SK-N-SH treated with all-trans-retinoic acid at 6 μM for 48 hours (cell line): ENCODE data around the gene PXYLP1.

Source experiments
- ATAC-seq: fragments of 200-7000 bp; cut with Tn5 transposase; 3 replicates; pipeline ENCODE4 v1.9.1; 2020; ENCODE audit warnings: mild to moderate bottlenecking, moderate library complexity
- ARNTL ChIP-seq: fragments of 450-650 bp; formaldehyde crosslinking; IDR thresholded peaks from 2 replicates; pipeline ENCODE4 v1.5.0; 2020; ENCODE audit warnings: low read depth, mild to moderate bottlenecking, moderate library complexity, borderline replicate concordance
- BACH2 ChIP-seq: fragments of 250-450 bp; sonication (Bioruptor Pico); IDR thresholded peaks from 2 replicates; pipeline ENCODE4 v1.9.0; 2021; ENCODE audit warnings: mild to moderate bottlenecking, borderline replicate concordance
- CSDC2 ChIP-seq: fragments of 250-450 bp; sonication (Bioruptor Pico); IDR thresholded peaks from 2 replicates; pipeline ENCODE4 v1.5.0; 2020; ENCODE audit warnings: mild to moderate bottlenecking, moderate library complexity
- ESRRG ChIP-seq: fragments of 250-450 bp; sonication (Bioruptor Pico); IDR thresholded peaks from 2 replicates; pipeline ENCODE4 v1.6.1; 2021; ENCODE audit warnings: mild to moderate bottlenecking
- GLIS3 ChIP-seq: fragments of 250-450 bp; sonication (Bioruptor Pico); IDR thresholded peaks from 2 replicates; pipeline ENCODE4 v1.5.0; 2020; ENCODE audit warnings: mild to moderate bottlenecking, moderate library complexity
- ISL1 ChIP-seq: fragments of 250-450 bp; sonication (Bioruptor Pico); IDR thresholded peaks from 2 replicates; pipeline ENCODE4 v2.1.2; 2022; ENCODE audit warnings: mild to moderate bottlenecking, moderate library complexity
- OSR1 ChIP-seq: fragments of 250-450 bp; sonication (Bioruptor Pico); IDR thresholded peaks from 2 replicates; pipeline ENCODE4 v1.8.0; 2022; ENCODE audit warnings: moderate library complexity, mild to moderate bottlenecking, inconsistent platforms
- PATZ1 ChIP-seq: fragments of 250-450 bp; sonication (Bioruptor Pico); IDR thresholded peaks from 2 replicates; pipeline ENCODE4 v1.8.0; 2020; ENCODE audit warnings: mild to moderate bottlenecking, moderate library complexity, borderline replicate concordance
- POU6F1 ChIP-seq: fragments of 250-450 bp; sonication (Bioruptor Pico); IDR thresholded peaks from 2 replicates; pipeline ENCODE4 v1.8.0; 2021; ENCODE audit warnings: low read depth, mild to moderate bottlenecking, moderate library complexity, borderline replicate concordance
- PPARA ChIP-seq: fragments of 250-450 bp; sonication (Bioruptor Pico); IDR thresholded peaks from 2 replicates; pipeline ENCODE4 v1.5.0; 2020; ENCODE audit warnings: mild to moderate bottlenecking, borderline replicate concordance
- RARB ChIP-seq: fragments of 250-450 bp; sonication (Bioruptor Pico); IDR thresholded peaks from 2 replicates; pipeline ENCODE4 v1.8.0; 2021; ENCODE audit warnings: mild to moderate bottlenecking, moderate library complexity
- SNAI2 ChIP-seq: fragments of 250-450 bp; sonication (Bioruptor Pico); IDR thresholded peaks from 2 replicates; pipeline ENCODE4 v1.5.0; 2020; ENCODE audit warnings: mild to moderate bottlenecking, moderate library complexity
- TCF4 ChIP-seq: fragments of 250-450 bp; sonication (Bioruptor Pico); IDR thresholded peaks from 2 replicates; pipeline ENCODE4 v1.8.0; 2021; ENCODE audit warnings: mild to moderate bottlenecking, moderate library complexity, borderline replicate concordance
- TOX ChIP-seq: fragments of 250-450 bp; sonication (Bioruptor Pico); IDR thresholded peaks from 2 replicates; pipeline ENCODE4 v1.8.0; 2021; ENCODE audit warnings: mild to moderate bottlenecking, moderate library complexity, borderline replicate concordance
- TSHZ2 ChIP-seq: fragments of 250-450 bp; sonication (Bioruptor Pico); IDR thresholded peaks from 2 replicates; pipeline ENCODE4 v1.5.0; 2020; ENCODE audit warnings: mild to moderate bottlenecking, moderate library complexity
- ZC3H10 ChIP-seq: fragments of 250-450 bp; sonication (Bioruptor Pico); IDR thresholded peaks from 2 replicates; pipeline ENCODE4 v1.5.1; 2021; ENCODE audit warnings: mild to moderate bottlenecking, moderate library complexity
- ZFP3 ChIP-seq: fragments of 250-450 bp; sonication (Bioruptor Pico); IDR thresholded peaks from 2 replicates; pipeline ENCODE4 v1.5.0; 2020; ENCODE audit warnings: mild to moderate bottlenecking, moderate library complexity
- ZFP30 ChIP-seq: fragments of 450-650 bp; formaldehyde crosslinking; IDR thresholded peaks from 2 replicates; pipeline ENCODE4 v1.5.0; 2022; ENCODE audit warnings: mild to moderate bottlenecking, moderate library complexity
- ZNF565 ChIP-seq: fragments of 450-650 bp; formaldehyde crosslinking; conservative IDR thresholded peaks from 2 replicates; pipeline ENCODE4 v1.5.0; 2020; ENCODE audit warnings: low read depth, mild to moderate bottlenecking, moderate library complexity
- ZNF70 ChIP-seq: fragments of 450-650 bp; formaldehyde crosslinking; IDR thresholded peaks from 2 replicates; pipeline ENCODE4 v1.5.0; 2020; ENCODE audit warnings: mild to moderate bottlenecking, moderate library complexity
- ZNF8 ChIP-seq: fragments of 450-650 bp; formaldehyde crosslinking; IDR thresholded peaks from 2 replicates; pipeline ENCODE4 v1.5.0; 2020; ENCODE audit warnings: mild to moderate bottlenecking, moderate library complexity
- TF ChIP-seq, protein P1 (sequence below): fragments of 250-450 bp; sonication (Bioruptor Pico); IDR thresholded peaks from 2 replicates; pipeline ENCODE4 v1.5.1; 2021; ENCODE audit warnings: mild to moderate bottlenecking, moderate library complexity

Gene PXYLP1

DNA sequence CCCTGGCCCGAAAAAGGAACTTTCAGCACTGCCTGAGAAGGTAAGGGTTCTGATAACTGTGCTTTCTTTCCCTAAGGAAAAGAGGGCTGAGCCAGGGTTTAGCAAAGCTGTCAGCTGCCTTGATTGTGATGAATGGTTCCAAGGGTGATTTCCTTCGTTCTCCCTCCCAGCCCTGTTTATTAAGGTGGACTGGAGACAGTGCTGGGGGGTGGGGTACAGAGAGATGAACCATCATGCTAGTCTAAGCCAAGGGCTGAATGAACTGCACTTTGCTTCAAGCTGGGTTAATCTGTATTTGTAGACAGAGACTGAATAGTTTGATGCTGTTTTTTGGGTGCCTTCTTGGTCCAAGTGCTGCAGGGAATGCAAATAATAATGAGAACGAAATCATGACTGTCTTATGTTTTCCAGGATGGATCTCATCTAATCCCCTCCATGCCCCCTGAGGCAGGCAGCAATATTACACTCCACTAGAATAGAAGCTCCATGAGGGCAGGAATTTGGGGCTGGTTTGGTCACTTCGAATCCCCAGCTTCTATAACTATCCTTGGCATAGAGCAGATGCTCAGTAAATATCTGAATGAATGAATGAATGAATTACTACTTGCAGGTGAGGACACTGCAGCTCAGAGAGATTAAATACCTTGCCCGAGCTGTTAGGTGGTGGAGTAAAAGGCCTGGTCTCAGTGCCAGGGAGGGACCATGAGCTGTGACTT, 10.9 kb downstream of the PXYLP1 start:
- peak; percentile 7; the same call in 1 of the 3 replicates for ATAC-seq
- TF ChIP-seq TCF4 (CRISPR knock-in tag) (no peak), ZFP3 (CRISPR knock-in tag) (no peak), POU6F1 (no peak), ZFP30 (no peak), ZNF8 (no peak), PPARA (CRISPR knock-in tag) (no peak), OSR1 (no peak), ZNF565 (no peak), ESRRG (no peak), BACH2 (CRISPR knock-in tag) (no peak), CSDC2 (CRISPR knock-in tag) (no peak), ARNTL (CRISPR knock-in tag) (no peak), ZNF70 (CRISPR knock-in tag) (no peak), SNAI2 (CRISPR knock-in tag) (no peak), RARB (no peak), TSHZ2 (no peak), TOX (CRISPR knock-in tag) (no peak)
- TF ChIP-seq, protein P1, sequence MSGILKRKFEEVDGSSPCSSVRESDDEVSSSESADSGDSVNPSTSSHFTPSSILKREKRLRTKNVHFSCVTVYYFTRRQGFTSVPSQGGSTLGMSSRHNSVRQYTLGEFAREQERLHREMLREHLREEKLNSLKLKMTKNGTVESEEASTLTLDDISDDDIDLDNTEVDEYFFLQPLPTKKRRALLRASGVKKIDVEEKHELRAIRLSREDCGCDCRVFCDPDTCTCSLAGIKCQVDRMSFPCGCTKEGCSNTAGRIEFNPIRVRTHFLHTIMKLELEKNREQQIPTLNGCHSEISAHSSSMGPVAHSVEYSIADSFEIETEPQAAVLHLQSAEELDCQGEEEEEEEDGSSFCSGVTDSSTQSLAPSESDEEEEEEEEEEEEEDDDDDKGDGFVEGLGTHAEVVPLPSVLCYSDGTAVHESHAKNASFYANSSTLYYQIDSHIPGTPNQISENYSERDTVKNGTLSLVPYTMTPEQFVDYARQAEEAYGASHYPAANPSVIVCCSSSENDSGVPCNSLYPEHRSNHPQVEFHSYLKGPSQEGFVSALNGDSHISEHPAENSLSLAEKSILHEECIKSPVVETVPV (CRISPR knock-in tag): no peak
- TF ChIP-seq, all 23 proteins: peak for 0

GRCh38 chr3:141243271-141243707, 11.7 kb downstream of the PXYLP1 start:
- TF ChIP-seq TOX (CRISPR knock-in tag) (no peak), ISL1 (CRISPR knock-in tag) (no peak), POU6F1 (no peak)
- TF ChIP-seq, protein P1 (CRISPR knock-in tag): no peak

DNA sequence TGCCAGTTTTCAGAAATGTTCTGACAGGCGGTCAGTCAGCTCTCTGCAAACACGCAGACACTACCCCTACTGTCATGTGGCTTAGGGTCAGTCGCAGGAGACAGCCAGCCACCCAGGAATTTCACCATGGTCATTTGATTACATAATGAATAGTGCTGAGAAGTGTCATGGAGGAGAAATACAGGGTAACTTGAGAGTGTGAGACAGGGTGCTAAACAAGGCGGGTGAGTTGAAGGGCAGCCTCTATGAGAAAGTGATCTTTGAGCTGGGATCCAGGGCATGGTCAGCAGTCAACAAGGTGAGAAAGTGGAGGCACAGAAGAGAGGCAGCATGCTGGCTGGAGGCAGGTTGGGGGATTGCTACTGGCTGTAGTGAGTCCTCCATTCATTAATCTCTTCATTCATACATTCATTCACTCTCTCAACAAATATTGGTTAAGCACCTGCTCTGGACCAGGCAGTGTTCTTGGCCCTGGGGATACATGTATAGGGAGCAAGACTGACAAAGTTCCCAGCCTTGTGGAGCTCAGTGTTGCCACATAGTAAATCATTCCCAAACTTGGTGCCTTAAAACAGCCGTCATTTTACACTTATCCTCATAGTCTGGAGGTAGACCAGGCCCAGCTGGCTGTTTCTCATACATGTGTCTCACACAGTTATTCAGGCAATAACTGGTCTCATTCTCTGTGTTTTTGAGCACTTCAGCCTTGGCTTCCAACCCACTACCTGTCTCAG, 14.8 kb downstream of the PXYLP1 start:
- ATAC-seq: no peak
- TF ChIP-seq ARNTL (CRISPR knock-in tag) (no peak), ESRRG (no peak), ZNF565 (no peak), PATZ1 (CRISPR knock-in tag) (no peak), GLIS3 (CRISPR knock-in tag) (no peak), TOX (CRISPR knock-in tag) (no peak), ZC3H10 (CRISPR knock-in tag) (no peak), ZNF70 (CRISPR knock-in tag) (no peak)

More at GRCh38 chr3:141243271-141243707, 11.7 kb downstream of the PXYLP1 start:
- ATAC-seq: peak; percentile 53
